HepG2 (cell line): Measurements from ENCODE around the gene NCKIPSD. TPM values are rescaled to one million over a fixed set of nuclear protein-coding genes. Genes with fewer than 3 reads are reported as not detected.

ENCODE experiments used
- ATAC-seq: fragments of 200-7000 bp; cut with Tn5 transposase; 3 replicates; pipeline ENCODE4 v1.9.1; 2020; ENCODE audit warnings: mild to moderate bottlenecking, moderate library complexity
- BruUV-seq: library from RNA; stranded (reverse); fragments of 400-500 nt; replicated peaks from 2 replicates; lab custom pipeline; 2021; lab: Mats Ljungman, UMichigan
- CTCF ChIA-PET: fragments of 300-600 bp; formaldehyde crosslinking; extraction: SDS; loops from one replicate; lab custom pipeline; 2021; ENCODE audit warnings: low total read pairs, inconsistent platforms, low intra/inter-chr PET ratio; lab: Yijun Ruan, JAX
- POLR2A ChIA-PET: fragments of 350-600 bp; sonication (Branson Sonifier 250); formaldehyde crosslinking; loops from one replicate; lab custom pipeline; 2020; ENCODE audit warnings: antibody characterized with exemption, inconsistent platforms; lab: Yijun Ruan, JAX
- DNase-seq: peaks from one replicate; pipeline ENCODE4 v3.0.0-alpha.2; 2015; ENCODE audit warnings: low spot score
- FAIRE-seq: peaks from 3 replicates; lab custom pipeline; 2011; peaks lifted over from hg19 to GRCh38; lab: Jason Lieb, UNC
- H2AFZ ChIP-seq: one replicate; pipeline ENCODE4 v1.6.1; 2011; ENCODE audit warnings: low read length, inconsistent platforms
- H3K27ac ChIP-seq: fragments of 300-600 bp; 3 replicates; pipeline ENCODE4 v1.8.0; 2011; ENCODE audit warnings: mixed run types, mild to moderate bottlenecking, mixed read lengths, low read length, inconsistent platforms; ENCODE audit not compliant: insufficient read depth; ENCODE audit errors: extremely low read length
- H3K27me3 ChIP-seq, 2 experiments: fragments of 200-600 bp in 1 of 2; 2 replicates in 1 of 2; 3 replicates in 1 of 2; pipeline versions ENCODE4 v1.6.0 to v1.8.0; 2011; ENCODE audit warnings: low read length in 2 of 2, mild to moderate bottlenecking in 2 of 2, moderate library complexity in 2 of 2, inconsistent platforms in 1 of 2; ENCODE audit not compliant: insufficient read depth in 2 of 2, control insufficient read depth in 1 of 2
- H3K36me3 ChIP-seq, 2 experiments: fragments of 200-600 bp in 1 of 2; replicated peaks in 1 of 2; 2 replicates in 1 of 2; 3 replicates in 1 of 2; pipeline versions ENCODE4 v1.5.1 to v1.8.0; 2011; ENCODE audit warnings: low read length in 2 of 2, inconsistent platforms in 1 of 2; ENCODE audit not compliant: insufficient read depth in 2 of 2, control insufficient read depth in 1 of 2
- H3K4me1 ChIP-seq: 2 replicates; pipeline ENCODE4 v1.5.1; 2012; ENCODE audit warnings: low read length, inconsistent platforms; ENCODE audit not compliant: insufficient read depth
- H3K4me2 ChIP-seq: 2 replicates; pipeline ENCODE4 v1.6.0; 2011; ENCODE audit warnings: low read depth, low read length, inconsistent platforms
- H3K4me3 ChIP-seq, 3 experiments: fragments of 200-600 bp in 1 of 3; sonication (generic), shearing (Covaris generic) in 1 of 3; replicated peaks in 1 of 3; 2 replicates each; pipeline ENCODE4 v1.5.1; 2011 to 2016; ENCODE audit warnings: low read length in 3 of 3, inconsistent platforms in 2 of 3, low read depth in 2 of 3, mild to moderate bottlenecking in 2 of 3, control low read depth in 1 of 3, mixed read lengths in 1 of 3; ENCODE audit not compliant: insufficient read depth in 1 of 3
- H3K79me2 ChIP-seq: one replicate; pipeline ENCODE4 v1.6.1; 2011; ENCODE audit warnings: low read length, inconsistent platforms; ENCODE audit not compliant: insufficient read depth
- H3K9ac ChIP-seq: 2 replicates; pipeline ENCODE4 v1.6.0; 2011; ENCODE audit warnings: mild to moderate bottlenecking, low read depth, low read length, inconsistent platforms; ENCODE audit not compliant: insufficient read depth
- H3K9me3 ChIP-seq: 2 replicates; pipeline ENCODE4 v1.5.1; 2012; ENCODE audit warnings: mild to moderate bottlenecking, low read length
- H4K20me1 ChIP-seq: 2 replicates; pipeline ENCODE4 v1.6.0; 2011; ENCODE audit warnings: inconsistent platforms, mild to moderate bottlenecking, low read length, moderate library complexity; ENCODE audit not compliant: insufficient read depth
- FOXJ3 ChIP-seq: sonication (generic); formaldehyde crosslinking; IDR thresholded peaks from 2 replicates; pipeline ENCODE4 v1.4.0; 2020; ENCODE audit warnings: missing genetic modification reagents, mild to moderate bottlenecking, borderline replicate concordance
- FOXK2 ChIP-seq: fragments of 450-650 bp; IDR thresholded peaks from 2 replicates; pipeline ENCODE4 v1.6.1; 2016
- SNAPC4 ChIP-seq: sonication (generic); formaldehyde crosslinking; IDR thresholded peaks from 2 replicates; pipeline ENCODE4 v1.4.0; 2020; ENCODE audit warnings: mild to moderate bottlenecking, missing genetic modification reagents
- SP2 ChIP-seq: sonication (generic); formaldehyde crosslinking; IDR thresholded peaks from 2 replicates; pipeline ENCODE4 v1.5.1; 2020; ENCODE audit warnings: mild to moderate bottlenecking, missing genetic modification reagents
- TFDP1 ChIP-seq: IDR thresholded peaks from 2 replicates; pipeline ENCODE4 v1.6.1; 2016; ENCODE audit warnings: missing compliant biosample characterization, missing genetic modification reagents, borderline replicate concordance
- ZNF446 ChIP-seq: sonication (generic); formaldehyde crosslinking; IDR thresholded peaks from 2 replicates; pipeline ENCODE4 v1.5.0; 2020; ENCODE audit warnings: mild to moderate bottlenecking, missing genetic modification reagents
- ZNF510 ChIP-seq: sonication (generic); formaldehyde crosslinking; IDR thresholded peaks from 2 replicates; pipeline ENCODE4 v1.4.0; 2020; ENCODE audit warnings: low read depth, mild to moderate bottlenecking, missing genetic modification reagents
- ZNF543 ChIP-seq: sonication (generic); formaldehyde crosslinking; IDR thresholded peaks from 2 replicates; pipeline ENCODE4 v1.4.0; 2020; ENCODE audit warnings: mild to moderate bottlenecking, missing genetic modification reagents
- ZSCAN29 ChIP-seq: sonication (generic); formaldehyde crosslinking; conservative IDR thresholded peaks from 2 replicates; pipeline ENCODE4 v1.4.0; 2020; ENCODE audit warnings: mild to moderate bottlenecking, missing genetic modification reagents
- WGBS: methylation state at CpG from one replicate; pipeline ENCODE4 v1.1.6; 2017; ENCODE audit warnings: low lambda C conversion rate; 5-methylcytosine and 5-hydroxymethylcytosine counted together
- in situ Hi-C: cut with HindIII; loops from 2 replicates; pipeline ENCODE4 v1.10.0; 2017; ENCODE audit warnings: low pct_unique_long_range_greater_than_20kb; ENCODE audit not compliant: extremely low pct_ligation_motif_present
- intact Hi-C: fragments of 100-400 bp; cut with micrococcal nuclease; formaldehyde crosslinking; loops from one replicate; pipeline ENCODE4 v1.10.0; 2022; ENCODE audit not compliant: unreplicated experiment
- polyA plus RNA-seq, 8 experiments: library from polyadenylated mRNA; depleted of rRNA in 3 of 8; stranded (reverse) in 7 of 8; unstranded in 1 of 8; fragments of >200 nt; fragmentation: Illumina TruSeq in 4 of 8; extraction: Trizol in 4 of 8; gene quantifications; 2 replicates each; pipeline versions ENCODE4 v1.2.1 to v1.2.3, GENCODE V29; 2011 to 2016; ENCODE audit warnings: low read depth in 4 of 8, missing spikeins in 1 of 8, mixed read lengths in 1 of 8; ENCODE audit not compliant: insufficient read depth in 1 of 8
- total RNA-seq, 5 experiments: library from RNA; depleted of rRNA; stranded (reverse); fragments of >200 nt; fragmentation: Illumina TruSeq; extraction: Trizol; gene quantifications; 2 replicates each; pipeline ENCODE4 v1.2.3, GENCODE V29; 2016; ENCODE audit warnings: low read depth in 1 of 5
- TF ChIP-seq, protein P1 (sequence below): sonication (generic); formaldehyde crosslinking; conservative IDR thresholded peaks from 2 replicates; pipeline ENCODE4 v1.8.0; 2022; ENCODE audit warnings: low read depth, missing genetic modification reagents
- TF ChIP-seq, protein P2 (sequence below): sonication (generic); formaldehyde crosslinking; IDR thresholded peaks from 2 replicates; pipeline ENCODE4 v1.5.0; 2020; ENCODE audit warnings: missing genetic modification reagents, mild to moderate bottlenecking, borderline replicate concordance
- TF ChIP-seq, protein P3 (sequence below): sonication (generic); formaldehyde crosslinking; IDR thresholded peaks from 2 replicates; pipeline ENCODE4 v1.8.0; 2022; ENCODE audit warnings: mild to moderate bottlenecking, missing genetic modification reagents, moderate library complexity

NCKIPSD gene
- total and polyA plus RNA-seq, 2 of the 13 experiments (the other 11 are each of a cell fraction or from before 2014, with no cell fraction given) = 13.5 to 35.2 TPM

- POLR2A ChIA-PET = no interaction called here
- H3K4me2 ChIP-seq = no peak overlapping the region
- peaks cover 0 to 4% of the 10 kb centered on the region in 2 experiments; a peak in 1 of 5 replicates for H3K27me3 ChIP-seq
- BruUV-seq = no TSS peak
- in situ Hi-C loops (no loop called here), intact Hi-C loops (no loop called here)
- H2AFZ ChIP-seq = no peak overlapping the region
- ATAC-seq (no peak), FAIRE-seq (no peak), DNase-seq (no peak)
- no peaks in the 10 kb centered on the region for H3K79me2 ChIP-seq
- no peaks in the 10 kb centered on the region for H3K9me3 ChIP-seq
- H3K4me3 ChIP-seq = no peak overlapping the region
- H4K20me1 ChIP-seq = no peaks in the 10 kb centered on the region
- no peak overlapping the region for H3K27ac ChIP-seq
- no peaks in the 10 kb centered on the region for H3K36me3 ChIP-seq
- no peak overlapping the region for H3K9ac ChIP-seq
- peaks cover 5% of the 10 kb centered on the region; the same call in 1 of the 2 replicates for H3K4me1 ChIP-seq
- WGBS = 78% methylated on average over 6 of the region's 8 CpGs
- CTCF ChIA-PET = no interaction called here
- TF ChIP-seq SNAPC4 (CRISPR knock-in tag) (no peak), ZNF510 (no peak), FOXJ3 (CRISPR knock-in tag) (no peak), TFDP1 (CRISPR knock-in tag) (no peak), ZNF446 (CRISPR knock-in tag) (no peak), ZSCAN29 (CRISPR knock-in tag) (no peak), FOXK2 (no peak), SP2 (CRISPR knock-in tag) (no peak), ZNF543 (CRISPR knock-in tag) (no peak)
- TF ChIP-seq, protein P1, sequence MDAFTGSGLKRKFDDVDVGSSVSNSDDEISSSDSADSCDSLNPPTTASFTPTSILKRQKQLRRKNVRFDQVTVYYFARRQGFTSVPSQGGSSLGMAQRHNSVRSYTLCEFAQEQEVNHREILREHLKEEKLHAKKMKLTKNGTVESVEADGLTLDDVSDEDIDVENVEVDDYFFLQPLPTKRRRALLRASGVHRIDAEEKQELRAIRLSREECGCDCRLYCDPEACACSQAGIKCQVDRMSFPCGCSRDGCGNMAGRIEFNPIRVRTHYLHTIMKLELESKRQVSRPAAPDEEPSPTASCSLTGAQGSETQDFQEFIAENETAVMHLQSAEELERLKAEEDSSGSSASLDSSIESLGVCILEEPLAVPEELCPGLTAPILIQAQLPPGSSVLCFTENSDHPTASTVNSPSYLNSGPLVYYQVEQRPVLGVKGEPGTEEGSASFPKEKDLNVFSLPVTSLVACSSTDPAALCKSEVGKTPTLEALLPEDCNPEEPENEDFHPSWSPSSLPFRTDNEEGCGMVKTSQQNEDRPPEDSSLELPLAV (CRISPR knock-in tag) = no peak
- TF ChIP-seq, protein P2, sequence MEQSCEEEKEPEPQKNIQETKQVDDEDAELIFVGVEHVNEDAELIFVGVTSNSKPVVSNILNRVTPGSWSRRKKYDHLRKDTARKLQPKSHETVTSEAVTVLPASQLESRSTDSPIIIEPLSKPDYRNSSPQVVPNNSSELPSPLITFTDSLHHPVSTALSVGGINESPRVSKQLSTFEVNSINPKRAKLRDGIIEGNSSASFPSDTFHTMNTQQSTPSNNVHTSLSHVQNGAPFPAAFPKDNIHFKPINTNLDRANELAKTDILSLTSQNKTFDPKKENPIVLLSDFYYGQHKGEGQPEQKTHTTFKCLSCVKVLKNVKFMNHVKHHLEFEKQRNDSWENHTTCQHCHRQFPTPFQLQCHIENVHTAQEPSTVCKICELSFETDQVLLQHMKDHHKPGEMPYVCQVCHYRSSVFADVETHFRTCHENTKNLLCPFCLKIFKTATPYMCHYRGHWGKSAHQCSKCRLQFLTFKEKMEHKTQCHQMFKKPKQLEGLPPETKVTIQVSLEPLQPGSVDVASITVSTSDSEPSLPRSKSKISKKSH (CRISPR knock-in tag) = no peak
- TF ChIP-seq, protein P3, sequence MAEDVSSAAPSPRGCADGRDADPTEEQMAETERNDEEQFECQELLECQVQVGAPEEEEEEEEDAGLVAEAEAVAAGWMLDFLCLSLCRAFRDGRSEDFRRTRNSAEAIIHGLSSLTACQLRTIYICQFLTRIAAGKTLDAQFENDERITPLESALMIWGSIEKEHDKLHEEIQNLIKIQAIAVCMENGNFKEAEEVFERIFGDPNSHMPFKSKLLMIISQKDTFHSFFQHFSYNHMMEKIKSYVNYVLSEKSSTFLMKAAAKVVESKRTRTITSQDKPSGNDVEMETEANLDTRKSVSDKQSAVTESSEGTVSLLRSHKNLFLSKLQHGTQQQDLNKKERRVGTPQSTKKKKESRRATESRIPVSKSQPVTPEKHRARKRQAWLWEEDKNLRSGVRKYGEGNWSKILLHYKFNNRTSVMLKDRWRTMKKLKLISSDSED = no peak
Observed at GRCh38 chr3:48727511-48727910, 41.8 kb upstream of the NCKIPSD start.
